Dedifferentiated amniotic fluid mesenchymal stem cell (primary cell): ENCODE data around the gene SNRK.

Experiments
- DNase-seq: peaks from one replicate; pipeline ENCODE4 v3.0.0-alpha.2; 2016; ENCODE audit errors: extremely low spot score

SNRK gene

DNA sequence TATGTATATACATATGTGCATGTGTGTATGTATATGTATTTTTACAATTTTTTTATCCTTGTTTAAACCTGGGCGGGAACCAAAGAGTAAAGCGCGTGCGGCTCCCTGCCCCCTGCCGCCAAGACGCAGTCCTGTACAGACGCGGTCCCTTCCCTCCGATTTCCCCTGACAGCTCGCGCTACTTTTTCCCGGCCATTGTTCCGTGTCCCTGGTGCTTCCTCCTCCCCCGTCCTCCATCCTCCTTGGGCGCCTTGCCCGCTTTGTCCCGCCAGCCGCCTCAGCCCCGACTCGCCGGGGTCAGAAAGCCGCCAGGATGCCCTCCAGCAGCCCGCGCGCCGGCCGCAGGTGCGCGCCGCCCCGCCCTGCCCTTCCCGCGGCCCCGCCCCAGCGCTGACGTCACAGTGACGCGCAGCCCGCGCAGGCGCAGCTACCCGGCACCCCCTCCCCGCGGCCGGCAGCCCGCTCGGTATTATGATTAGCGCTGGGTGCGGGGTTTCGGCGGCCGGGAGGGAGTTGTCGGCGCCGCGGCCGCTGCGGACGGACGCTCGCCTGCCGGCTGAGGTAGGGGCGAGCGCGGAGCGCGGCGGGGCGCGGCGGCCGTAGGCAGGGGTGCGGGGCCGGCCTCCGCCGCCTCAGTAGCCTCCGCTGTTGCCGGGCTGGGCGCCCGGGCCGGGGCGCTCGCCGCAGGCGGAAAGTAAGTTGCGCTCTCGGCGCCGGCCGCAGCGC lies at the start of gene SNRK:
TSS of gene SNRK (plus strand) at position 426 of the 726 bp plus-strand sequence. CDS start 16,664 bp downstream, outside the sequence.
- peak; percentile 59 for DNase-seq

GRCh38 chr3:43238801-43239200 lies 47.5 kb upstream of the SNRK start:
- DNase-seq, result no peak

DNA sequence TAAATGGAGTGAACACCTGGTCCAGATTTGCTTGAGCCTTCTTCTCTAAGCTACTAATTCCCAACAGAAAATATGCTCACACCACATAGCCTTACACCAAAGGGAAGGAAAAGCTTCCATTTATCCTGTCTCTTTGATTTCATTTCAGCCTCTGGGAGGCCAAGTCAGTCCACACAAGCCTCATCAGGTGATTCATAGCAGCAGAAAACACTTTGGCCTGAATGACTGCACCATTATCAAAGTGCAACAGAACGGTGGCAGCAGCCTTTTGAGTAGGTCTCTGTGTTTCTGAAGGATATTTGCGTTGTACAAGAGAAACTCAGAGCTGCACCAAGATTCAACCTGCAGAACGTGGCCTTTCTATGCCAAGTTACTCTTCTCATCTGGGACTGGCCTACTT lies 46.6 kb upstream of the SNRK start:
- DNase-seq, result no peak

GRCh38 chr3:43243590-43244587 lies 42.5 kb upstream of the SNRK start:
- DNase-seq, result no peak

- DNase-seq, result no peak
These were observed 41.6 kb upstream of the SNRK start for GRCh38 chr3:43244694-43245093.

DNA sequence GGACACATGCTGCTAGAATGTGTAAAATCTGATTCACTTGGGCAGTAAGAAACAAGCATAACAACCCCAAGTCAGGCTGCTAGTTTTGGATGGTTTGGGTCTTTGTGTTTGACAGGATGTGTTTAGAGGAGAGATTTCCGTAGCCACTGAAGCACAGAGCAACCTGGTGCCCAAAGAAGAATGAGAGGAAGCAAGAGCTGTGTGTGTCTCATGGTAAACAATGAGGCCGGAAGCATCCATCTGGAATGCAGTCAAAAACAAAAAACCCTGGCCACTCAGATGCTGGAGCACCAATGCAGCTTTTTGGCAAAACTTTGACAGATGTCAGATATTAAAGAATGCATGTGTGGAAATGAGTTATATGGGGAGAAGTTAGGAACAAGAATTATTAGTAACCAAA lies 39.4 kb upstream of the SNRK start:
- no peak for DNase-seq

DNA sequence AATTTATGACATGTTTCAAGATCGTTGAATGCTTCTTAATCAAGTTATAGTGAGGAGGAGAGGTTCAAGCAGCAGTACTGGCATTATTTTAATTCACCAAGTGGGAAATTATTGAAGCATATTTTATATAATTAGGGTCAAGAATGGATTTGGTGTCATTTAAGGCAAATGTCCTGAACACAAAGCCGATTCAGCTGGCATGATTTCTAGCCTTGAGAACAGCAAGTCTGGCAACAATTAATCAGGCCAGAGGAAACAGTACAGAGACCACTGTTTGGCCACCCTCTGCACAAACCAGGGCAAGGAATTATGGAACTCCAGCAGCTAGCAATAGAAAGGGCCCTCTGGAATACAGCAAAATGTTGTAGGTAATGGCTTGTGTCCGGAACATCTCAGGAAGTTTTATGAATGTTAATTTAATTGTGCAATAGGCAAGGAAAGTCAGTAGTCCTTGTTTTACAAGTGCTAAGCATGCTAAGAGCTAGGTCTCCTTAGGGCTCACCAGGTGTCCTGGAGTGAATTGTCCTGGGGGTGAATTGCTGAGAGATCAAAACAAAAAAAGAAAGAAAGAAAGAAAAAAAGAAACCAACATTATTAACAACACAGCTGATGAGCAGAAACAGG lies 38.7 kb upstream of the SNRK start:
- no peak for DNase-seq

DNA sequence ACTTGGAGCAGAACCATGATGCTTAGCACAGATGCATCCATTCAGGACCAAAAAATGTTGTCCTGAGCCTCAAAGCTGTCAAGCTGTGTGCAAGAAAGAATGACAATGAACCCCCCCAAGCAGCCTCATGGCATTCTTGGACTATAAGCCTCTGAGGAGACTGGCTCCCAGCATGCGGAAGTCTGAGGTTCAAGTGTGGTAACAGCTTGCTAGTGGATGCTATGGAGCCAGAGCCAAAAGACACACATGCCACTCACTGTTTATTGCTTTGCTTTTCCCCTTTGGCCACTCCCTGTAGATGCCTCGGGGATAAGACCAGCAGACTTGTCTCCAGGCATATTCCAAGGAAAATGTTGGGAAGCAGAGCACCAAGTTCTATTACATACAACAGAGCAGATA lies 38.2 kb upstream of the SNRK start:
- DNase-seq, result no peak

- DNase-seq, result no peak
These were observed 37.4 kb upstream of the SNRK start for GRCh38 chr3:43248973-43249372.

GRCh38 chr3:43249405-43249804 lies 36.9 kb upstream of the SNRK start:
- DNase-seq, result no peak

DNA sequence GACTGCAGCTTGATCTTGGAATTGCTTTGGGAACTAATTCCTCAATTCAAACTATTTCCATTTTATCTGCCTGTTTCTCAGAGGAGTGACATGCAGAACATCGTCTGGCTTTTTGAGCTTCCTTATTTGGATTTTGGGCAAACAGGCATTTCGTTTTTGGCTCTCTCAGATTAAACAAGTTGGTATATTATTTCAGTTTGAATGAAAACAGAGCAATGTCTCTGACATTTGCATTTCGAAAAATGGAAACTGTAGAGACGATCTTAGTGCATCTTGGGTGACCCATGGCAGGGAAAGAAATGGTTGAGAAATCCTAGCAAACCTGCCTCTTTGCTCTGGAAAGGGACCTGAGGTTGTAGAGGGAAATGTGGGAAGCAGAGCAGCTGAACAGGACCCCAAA lies 33.0 kb upstream of the SNRK start:
- DNase-seq, result no peak

GRCh38 chr3:43254125-43254524 lies 32.2 kb upstream of the SNRK start:
- no peak for DNase-seq

GRCh38 chr3:43255662-43256061 lies 30.7 kb upstream of the SNRK start:
- DNase-seq, result no peak

DNA sequence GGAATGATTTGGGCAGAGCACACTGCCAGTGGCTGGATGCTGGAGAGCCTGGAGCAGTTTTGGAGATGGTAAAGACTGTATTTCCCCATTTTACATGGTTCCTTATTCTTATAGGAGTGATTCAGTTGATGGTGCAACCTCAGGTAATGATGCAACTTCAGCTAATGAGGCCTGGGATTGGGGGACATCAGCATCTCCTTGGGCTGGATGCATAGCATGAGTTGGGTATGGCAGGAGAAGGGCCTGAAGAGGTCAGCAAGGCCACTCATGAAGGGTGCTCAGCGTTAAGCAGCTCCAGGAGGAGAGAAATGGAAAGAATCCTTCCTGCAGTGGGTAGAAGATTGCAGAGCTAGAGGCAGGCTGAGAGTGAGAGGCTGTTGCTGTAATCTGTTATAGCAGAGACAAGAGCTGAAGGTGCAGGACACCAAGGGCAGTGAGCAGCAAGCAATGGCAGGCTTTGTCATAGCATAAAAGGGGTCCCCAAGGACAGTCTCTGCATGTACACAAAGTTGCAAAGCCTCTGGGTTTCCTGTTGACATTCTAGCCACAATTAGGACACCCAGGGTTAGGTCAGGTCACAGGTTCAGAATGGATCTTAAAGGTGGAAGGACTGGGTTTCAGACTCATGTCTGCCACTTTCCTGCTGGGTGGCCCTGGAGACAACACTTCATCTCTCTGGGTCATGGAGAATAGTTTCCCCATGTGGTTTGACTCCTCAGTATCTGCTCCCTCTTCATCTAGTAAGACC lies 29.5 kb upstream of the SNRK start:
- no peak for DNase-seq

- no peak for DNase-seq
These were observed 28.5 kb upstream of the SNRK start for GRCh38 chr3:43257850-43258249.

DNA sequence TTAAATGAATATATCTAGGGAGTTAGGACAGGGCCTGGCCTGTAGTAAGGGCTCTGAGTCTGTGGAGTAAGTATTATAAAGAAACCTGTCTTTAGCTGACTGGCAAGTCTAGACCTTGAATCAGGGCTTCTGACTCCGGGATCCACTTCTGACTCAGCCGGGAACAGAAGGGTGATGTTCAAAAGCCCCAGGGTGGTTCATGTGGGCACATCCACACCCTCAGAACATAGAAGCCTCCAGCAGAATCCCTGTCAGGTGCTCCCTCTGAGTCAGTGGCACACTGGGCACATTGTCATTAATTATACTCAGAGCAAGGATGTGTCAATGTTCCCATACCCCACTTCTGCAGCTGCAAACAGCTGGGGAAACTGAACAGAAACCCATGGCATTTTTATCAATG lies 26.7 kb upstream of the SNRK start:
- no peak for DNase-seq

DNA sequence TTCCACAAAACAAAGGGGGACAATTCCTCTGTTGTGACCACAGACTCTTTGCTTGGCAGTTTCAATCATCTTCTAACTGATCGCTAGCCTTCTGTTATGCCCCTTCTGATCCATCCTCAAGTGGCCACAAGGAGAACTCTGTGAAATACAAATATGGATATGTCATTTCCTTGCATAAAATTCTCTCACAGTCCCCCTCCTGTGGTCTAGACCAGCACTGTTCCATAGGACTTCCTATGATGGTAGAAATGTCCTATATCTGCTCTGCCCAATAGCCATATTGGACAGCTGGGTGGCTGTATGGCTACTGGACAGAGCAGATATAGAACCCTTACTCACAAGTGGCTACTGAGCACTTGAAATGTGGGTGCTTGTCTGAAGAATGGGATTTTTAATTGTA lies 25.9 kb upstream of the SNRK start:
- no peak for DNase-seq

- no peak for DNase-seq
These were observed 24.1 kb upstream of the SNRK start for GRCh38 chr3:43262194-43262593.

DNA sequence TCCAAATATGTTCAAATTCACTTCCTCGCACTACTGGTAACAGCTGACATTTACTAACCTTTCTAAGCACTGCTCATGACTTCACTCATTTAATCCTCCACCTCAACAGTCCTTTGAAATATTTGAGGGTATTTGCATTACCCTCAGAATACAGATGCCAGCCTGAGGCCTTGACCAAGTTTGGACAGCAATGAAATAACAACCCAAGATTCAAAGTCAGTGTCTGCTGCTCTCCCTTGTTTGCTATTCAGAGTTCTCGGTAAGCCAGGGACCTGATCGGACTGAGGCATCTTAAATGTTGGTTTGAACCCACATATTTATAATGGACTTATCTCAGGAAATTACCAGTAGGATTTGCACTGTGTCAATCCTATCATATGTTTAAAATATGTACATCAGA lies 19.9 kb upstream of the SNRK start:
- no peak for DNase-seq

GRCh38 chr3:43266995-43267394 lies 19.3 kb upstream of the SNRK start:
- no peak for DNase-seq

- DNase-seq, result no peak
These were observed 17.7 kb upstream of the SNRK start for GRCh38 chr3:43268636-43269035.

GRCh38 chr3:43270078-43270477 lies 16.3 kb upstream of the SNRK start:
- no peak for DNase-seq
